H1 (cell line): ENCODE results near the gene RRH. TPM values are rescaled to one million over a fixed set of nuclear protein-coding genes. Genes with fewer than 3 reads are reported as not detected.

ENCODE experiments used
- CTCF ChIA-PET: fragments of 300-600 bp; sonication (Branson Sonifier 250); formaldehyde crosslinking; loops from one replicate; lab custom pipeline; 2021; ENCODE audit not compliant: partially characterized antibody; lab: Charles Lee
- POLR2A ChIA-PET: fragments of 300-600 bp; sonication (Branson Sonifier 250); formaldehyde crosslinking; loops from one replicate; lab custom pipeline; 2021; ENCODE audit warnings: inconsistent platforms; ENCODE audit not compliant: partially characterized antibody; lab: Charles Lee
- DNase-seq, 2 experiments: peaks; one replicate each; pipeline versions ENCODE4 v3.0.0 to v3.0.0-alpha.2; 2010 to 2022; ENCODE audit warnings: low spot score in 2 of 2, low read depth in 1 of 2, mixed read lengths in 1 of 2
- FAIRE-seq: peaks from 2 replicates; lab custom pipeline; 2011; peaks lifted over from hg19 to GRCh38; lab: Jason Lieb, UNC
- H2AFZ ChIP-seq: 2 replicates; pipeline ENCODE4 v1.8.1; 2012; ENCODE audit warnings: low read length, inconsistent platforms
- H2AK5ac ChIP-seq: 2 replicates; pipeline ENCODE4 v1.6.1; 2013; ENCODE audit warnings: low read depth, low read length
- H2BK120ac ChIP-seq: replicated peaks from 2 replicates; pipeline ENCODE3; 2013; ENCODE audit warnings: low read depth, low read length, inconsistent platforms
- H2BK12ac ChIP-seq: 2 replicates; pipeline ENCODE4 v1.6.1; 2013; ENCODE audit warnings: low read depth, low read length
- H2BK15ac ChIP-seq: 2 replicates; pipeline ENCODE4 v1.6.1; 2013; ENCODE audit warnings: low read length
- H2BK20ac ChIP-seq: 2 replicates; pipeline ENCODE4 v1.6.1; 2013; ENCODE audit warnings: low read length
- H2BK5ac ChIP-seq: 2 replicates; pipeline ENCODE4 v1.6.1; 2013; ENCODE audit warnings: low read depth, low read length
- H3K14ac ChIP-seq: 2 replicates; pipeline ENCODE4 v1.6.1; 2013; ENCODE audit warnings: inconsistent platforms; ENCODE audit not compliant: insufficient read length
- H3K18ac ChIP-seq: 2 replicates; pipeline ENCODE4 v1.6.1; 2013; ENCODE audit warnings: low read length; ENCODE audit errors: extremely low read depth
- H3K23ac ChIP-seq: 2 replicates; pipeline ENCODE4 v1.6.1; 2013; ENCODE audit warnings: inconsistent platforms; ENCODE audit not compliant: insufficient read length
- H3K23me2 ChIP-seq: 2 replicates; pipeline ENCODE4 v1.6.1; 2013; ENCODE audit warnings: low read depth, low read length
- H3K27ac ChIP-seq: 2 replicates; pipeline ENCODE4 v1.6.1; 2011; ENCODE audit warnings: low read depth, low read length, inconsistent platforms
- H3K27me3 ChIP-seq, 4 experiments: replicated peaks in 1 of 4; 1 replicate in 1 of 4; 2 replicates in 3 of 4; pipeline versions ENCODE4 v1.6.1 to v1.8.1; 2011 to 2013; ENCODE audit warnings: low read length in 3 of 4, mild to moderate bottlenecking in 3 of 4, inconsistent platforms in 2 of 4, mixed read lengths in 2 of 4, moderate library complexity in 1 of 4; ENCODE audit not compliant: control insufficient read depth in 3 of 4, insufficient read depth in 3 of 4; ENCODE audit errors: extremely low read depth in 1 of 4
- H3K36me3 ChIP-seq, 4 experiments: 2 replicates each; pipeline versions ENCODE4 v1.6.1 to v1.8.1; 2011 to 2013; ENCODE audit warnings: mild to moderate bottlenecking in 4 of 4, low read length in 3 of 4, moderate library complexity in 2 of 4, control low read depth in 1 of 4, inconsistent platforms in 1 of 4; ENCODE audit not compliant: insufficient read depth in 4 of 4, control insufficient read depth in 2 of 4
- H3K4ac ChIP-seq: replicated peaks from 2 replicates; pipeline ENCODE3; 2013; ENCODE audit warnings: low read length, low read depth, mixed read lengths, inconsistent platforms; ENCODE audit not compliant: insufficient read length
- H3K4me1 ChIP-seq, 4 experiments: replicated peaks in 1 of 4; 1 replicate in 1 of 4; 2 replicates in 3 of 4; pipeline versions ENCODE4 v1.6.1 to v1.8.1; 2011 to 2013; ENCODE audit warnings: low read length in 3 of 4, inconsistent platforms in 2 of 4, mixed read lengths in 1 of 4; ENCODE audit not compliant: insufficient read depth in 4 of 4, control insufficient read depth in 3 of 4
- H3K4me2 ChIP-seq, 2 experiments: 2 replicates each; pipeline versions ENCODE4 v1.6.1 to v1.8.1; 2011 to 2013; ENCODE audit warnings: low read depth in 2 of 2, low read length in 2 of 2, control low read depth in 1 of 2, inconsistent platforms in 1 of 2, mild to moderate bottlenecking in 1 of 2; ENCODE audit not compliant: insufficient read depth in 1 of 2
- H3K4me3 ChIP-seq, 4 experiments: fragments of 200-600, 300-600 bp in 1 of 4; sonication (generic), shearing (Covaris generic), sonication (Bioruptor Twin) in 1 of 4; 2 replicates each; pipeline versions ENCODE4 v1.5.1 to v1.8.1; 2011 to 2016; ENCODE audit warnings: low read length in 4 of 4, low read depth in 3 of 4, control low read depth in 2 of 4, inconsistent platforms in 2 of 4, mild to moderate bottlenecking in 2 of 4, mixed read lengths in 1 of 4, moderate library complexity in 1 of 4; ENCODE audit not compliant: insufficient read depth in 2 of 4; ENCODE audit errors: extremely low read depth in 1 of 4
- H3K56ac ChIP-seq: replicated peaks from 2 replicates; pipeline ENCODE3; 2013; ENCODE audit warnings: low read depth, mild to moderate bottlenecking, mixed read lengths, low read length, inconsistent platforms; ENCODE audit not compliant: insufficient read length
- H3K79me1 ChIP-seq: 2 replicates; pipeline ENCODE4 v1.6.1; 2013; ENCODE audit warnings: low read depth, low read length, control low read depth
- H3K79me2 ChIP-seq, 2 experiments: 2 replicates each; pipeline versions ENCODE4 v1.6.1 to v1.8.1; 2012 to 2013; ENCODE audit warnings: low read length in 2 of 2, mild to moderate bottlenecking in 2 of 2, inconsistent platforms in 1 of 2; ENCODE audit not compliant: insufficient read depth in 2 of 2, control insufficient read depth in 1 of 2
- H3K9ac ChIP-seq, 4 experiments: replicated peaks in 1 of 4; 1 replicate in 1 of 4; 2 replicates in 3 of 4; pipeline versions ENCODE4 v1.6.1 to v1.8.1; 2011 to 2013; ENCODE audit warnings: low read depth in 3 of 4, low read length in 3 of 4, control low read depth in 2 of 4, mild to moderate bottlenecking in 2 of 4, moderate library complexity in 2 of 4, inconsistent platforms in 1 of 4; ENCODE audit errors: extremely low read depth in 1 of 4
- H3K9me3 ChIP-seq, 2 experiments: 2 replicates each; pipeline versions ENCODE4 v1.6.1 to v1.8.1; 2012 to 2013; ENCODE audit warnings: mild to moderate bottlenecking in 2 of 2, moderate library complexity in 2 of 2, control low read depth in 1 of 2, inconsistent platforms in 1 of 2, low read depth in 1 of 2, low read length in 1 of 2, mixed read lengths in 1 of 2; ENCODE audit not compliant: insufficient read depth in 2 of 2
- H4K20me1 ChIP-seq, 2 experiments: replicated peaks in 1 of 2; 2 replicates each; pipeline versions ENCODE3 to v1.8.1; 2011 to 2013; ENCODE audit warnings: inconsistent platforms in 2 of 2, low read length in 2 of 2, mild to moderate bottlenecking in 1 of 2; ENCODE audit not compliant: insufficient read depth in 2 of 2, control insufficient read depth in 1 of 2
- H4K5ac ChIP-seq: 2 replicates; pipeline ENCODE4 v1.6.1; 2013; ENCODE audit warnings: low read length, low read depth, mixed read lengths, inconsistent platforms; ENCODE audit not compliant: insufficient read length
- H4K8ac ChIP-seq: 2 replicates; pipeline ENCODE4 v1.8.0; 2013; ENCODE audit warnings: mild to moderate bottlenecking, moderate library complexity, low read length, inconsistent platforms; ENCODE audit not compliant: insufficient read depth; ENCODE audit errors: extremely low read depth
- H4K91ac ChIP-seq: replicated peaks from 2 replicates; pipeline ENCODE3; 2013; ENCODE audit warnings: low read length, mixed read lengths, inconsistent platforms; ENCODE audit not compliant: insufficient read length
- ASH2L ChIP-seq: fragments of 200-600, 300-600 bp; sonication (generic); IDR thresholded peaks from one replicate; pipeline ENCODE4 v1.7.1; 2017; ENCODE audit warnings: low read length
- EP300 ChIP-seq, 2 experiments: IDR thresholded peaks; 1 replicate in 1 of 2; 2 replicates in 1 of 2; pipeline ENCODE4 v1.6.1; 2011 to 2012; ENCODE audit warnings: low read depth in 2 of 2, low read length in 2 of 2, mild to moderate bottlenecking in 2 of 2, borderline replicate concordance in 1 of 2, inconsistent platforms in 1 of 2, moderate library complexity in 1 of 2
- NANOG ChIP-seq: IDR thresholded peaks from 2 replicates; pipeline ENCODE4 v1.6.1; 2011; ENCODE audit warnings: low read length, low read depth, mild to moderate bottlenecking, inconsistent platforms; ENCODE audit not compliant: insufficient read depth, poor library complexity, severe bottlenecking
- NRF1 ChIP-seq: IDR thresholded peaks from 2 replicates; pipeline ENCODE4 v1.6.1; 2011; ENCODE audit warnings: mild to moderate bottlenecking, low read depth, low read length, improper control_type of control experiment
- PHF8 ChIP-seq: fragments of 200-600 bp; sonication (generic); conservative IDR thresholded peaks from 2 replicates; pipeline ENCODE4 v1.7.1; 2012; ENCODE audit warnings: low read depth, mild to moderate bottlenecking, inconsistent platforms, low read length, moderate library complexity
- RXRA ChIP-seq: IDR thresholded peaks from 2 replicates; pipeline ENCODE4 v1.6.1; 2011; ENCODE audit warnings: low read depth, mild to moderate bottlenecking, low read length, moderate library complexity; ENCODE audit not compliant: insufficient read depth
- TAF7 ChIP-seq: optimal IDR thresholded peaks from 2 replicates; pipeline ENCODE3; 2011; ENCODE audit warnings: low read depth, mild to moderate bottlenecking, inconsistent platforms, low read length, moderate library complexity, borderline replicate concordance
- ZNF274 ChIP-seq: IDR thresholded peaks from 2 replicates; pipeline ENCODE4 v1.7.0; 2012; ENCODE audit warnings: low read length, borderline replicate concordance; ENCODE audit errors: extremely low read depth
- WGBS, 2 experiments: shearing (Covaris generic) in 1 of 2; methylation state at CpG; one replicate each; pipeline versions ENCODE4 v1.1.6 to v1.1.7; 2013 to 2015; ENCODE audit warnings: low lambda C conversion rate in 2 of 2, mixed read lengths in 2 of 2, inconsistent platforms in 1 of 2, low coverage in 1 of 2, missing lambda C conversion rate in 1 of 2; ENCODE audit not compliant: insufficient replicate concordance in 2 of 2, insufficient coverage in 1 of 2, insufficient read length in 1 of 2; ENCODE audit errors: extremely low coverage in 1 of 2, missing lambda C conversion rate in 1 of 2; 5-methylcytosine and 5-hydroxymethylcytosine counted together
- polyA plus RNA-seq, 7 experiments: library from polyadenylated mRNA; depleted of rRNA in 3 of 7; stranded (reverse) in 5 of 7; unstranded in 2 of 7; fragments of >200 nt in 5 of 7; fragments of 200-250 nt in 2 of 7; gene quantifications; 1 replicate in 5 of 7; 2 replicates in 1 of 7; 4 replicates in 1 of 7; pipeline versions ENCODE4 v1.2.1 to v1.2.3, GENCODE V29; 2011 to 2013; ENCODE audit warnings: missing spikeins in 2 of 7, mixed read lengths in 2 of 7
- total RNA-seq: library from RNA; stranded (reverse); fragmentation: NEBNext Ultra II Directional; extraction: Animal tissue kit (Norgen Biotek cat#: 25700); gene quantifications from 2 replicates; pipeline ENCODE4 v1.2.1, GENCODE V29; 2021
- TF ChIP-seq, protein P1 (sequence below), 3 experiments: IDR thresholded peaks; 1 replicate in 2 of 3; 2 replicates in 1 of 3; pipeline versions ENCODE4 v1.5.1 to v1.6.1; 2011; ENCODE audit warnings: low read length in 3 of 3, mild to moderate bottlenecking in 3 of 3, inconsistent platforms in 2 of 3, low read depth in 1 of 3, moderate library complexity in 1 of 3; ENCODE audit not compliant: insufficient read depth in 1 of 3; ENCODE audit errors: control extremely low read depth in 1 of 3
- TF ChIP-seq, protein P2 (sequence below): IDR thresholded peaks from 2 replicates; pipeline ENCODE4 v1.6.1; 2012; ENCODE audit warnings: inconsistent platforms

Gene RRH
- total and polyA plus RNA-seq, 2 of the 8 experiments (the other 6 are each of a cell fraction or from before 2014, with no cell fraction given), result 0.38 TPM; not detected in 1

DNA sequence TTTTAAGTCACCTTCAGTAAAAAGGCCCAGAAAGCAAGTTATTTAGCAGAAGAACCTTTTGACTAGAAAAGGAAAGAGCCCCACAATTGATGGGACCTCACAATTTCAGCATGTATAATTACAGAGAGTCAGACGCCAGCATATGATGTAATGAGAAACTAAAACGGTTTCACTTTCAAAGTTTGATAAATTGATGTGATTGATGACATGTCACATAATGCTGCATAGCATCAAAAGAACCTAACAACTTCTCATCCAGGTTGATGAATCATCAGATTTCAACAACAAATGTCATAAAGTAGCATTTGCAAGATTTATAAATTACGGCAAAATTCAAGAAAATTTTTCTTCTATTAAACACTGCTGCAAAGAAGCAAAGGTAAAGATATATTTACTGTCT, 16.1 kb upstream of the RRH start:
- no peak overlapping the region for H4K8ac ChIP-seq
- no peak overlapping the region for H2BK12ac ChIP-seq
- peaks cover 11% of the 10 kb centered on the region in 2 experiments for H3K79me2 ChIP-seq
- H3K56ac ChIP-seq, result no peak overlapping the region
- H3K14ac ChIP-seq, result no peak overlapping the region
- no peak overlapping the region for H4K91ac ChIP-seq
- H3K4me1 ChIP-seq, result peaks cover 0 to 8% (median 5%) of the 10 kb centered on the region in 4 experiments; a peak in 4 of 7 replicates
- no peak overlapping the region for H3K4me2 ChIP-seq
- DNase-seq (no peak), FAIRE-seq (no peak)
- no peak overlapping the region for H2BK20ac ChIP-seq
- ChIA-PET POLR2A (no interaction called here), CTCF (interaction anchor here (0.5 kb wide), 1 partner anchor 114 kb away, joined by 4 read pairs; no protein-coding TSS in a partner anchor)
- no peak overlapping the region for H3K4ac ChIP-seq
- peaks cover 5% of the 10 kb centered on the region for H3K23me2 ChIP-seq
- no peak overlapping the region for H3K18ac ChIP-seq
- H2BK15ac ChIP-seq, result no peak overlapping the region
- no peak overlapping the region for H2AFZ ChIP-seq
- H3K9me3 ChIP-seq, result no peaks in the 10 kb centered on the region
- no peaks in the 10 kb centered on the region for H3K27me3 ChIP-seq
- no peak overlapping the region for H3K23ac ChIP-seq
- H3K27ac ChIP-seq, result no peak overlapping the region
- no peaks in the 10 kb centered on the region; the same call in 1 of the 2 replicates for H3K79me1 ChIP-seq
- H4K20me1 ChIP-seq, result no peaks in the 10 kb centered on the region
- H3K9ac ChIP-seq, result no peak overlapping the region
- no peak overlapping the region for H3K4me3 ChIP-seq
- no peak overlapping the region for H2AK5ac ChIP-seq
- H2BK5ac ChIP-seq, result no peak overlapping the region
- WGBS, 2 experiments, result 93% methylated on average over 3 of the region's 3 CpGs; no CpG with 5 or more reads in 1 of the 2 experiments
- H2BK120ac ChIP-seq, result no peak overlapping the region
- H3K36me3 ChIP-seq, result no peaks in the 10 kb centered on the region
- no peak overlapping the region for H4K5ac ChIP-seq
- TF ChIP-seq NANOG (no peak), EP300 (IDR thresholded peaks at IDR 0.05; ENCODE audit: borderline replicate concordance in 1 of 2, low read depth in 2 of 2, low read length in 2 of 2) (no peak), ASH2L (no peak), TAF7 (no peak), ZNF274 (no peak), PHF8 (no peak), RXRA (no peak), NRF1 (no peak)
- TF ChIP-seq, protein P1, sequence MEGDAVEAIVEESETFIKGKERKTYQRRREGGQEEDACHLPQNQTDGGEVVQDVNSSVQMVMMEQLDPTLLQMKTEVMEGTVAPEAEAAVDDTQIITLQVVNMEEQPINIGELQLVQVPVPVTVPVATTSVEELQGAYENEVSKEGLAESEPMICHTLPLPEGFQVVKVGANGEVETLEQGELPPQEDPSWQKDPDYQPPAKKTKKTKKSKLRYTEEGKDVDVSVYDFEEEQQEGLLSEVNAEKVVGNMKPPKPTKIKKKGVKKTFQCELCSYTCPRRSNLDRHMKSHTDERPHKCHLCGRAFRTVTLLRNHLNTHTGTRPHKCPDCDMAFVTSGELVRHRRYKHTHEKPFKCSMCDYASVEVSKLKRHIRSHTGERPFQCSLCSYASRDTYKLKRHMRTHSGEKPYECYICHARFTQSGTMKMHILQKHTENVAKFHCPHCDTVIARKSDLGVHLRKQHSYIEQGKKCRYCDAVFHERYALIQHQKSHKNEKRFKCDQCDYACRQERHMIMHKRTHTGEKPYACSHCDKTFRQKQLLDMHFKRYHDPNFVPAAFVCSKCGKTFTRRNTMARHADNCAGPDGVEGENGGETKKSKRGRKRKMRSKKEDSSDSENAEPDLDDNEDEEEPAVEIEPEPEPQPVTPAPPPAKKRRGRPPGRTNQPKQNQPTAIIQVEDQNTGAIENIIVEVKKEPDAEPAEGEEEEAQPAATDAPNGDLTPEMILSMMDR (IDR thresholded peaks at IDR 0.05; ENCODE audit: control extremely low read depth in 1 of 3, insufficient read depth in 1 of 3, low read depth in 1 of 3, low read length in 3 of 3), result no peak
- TF ChIP-seq, protein P2, sequence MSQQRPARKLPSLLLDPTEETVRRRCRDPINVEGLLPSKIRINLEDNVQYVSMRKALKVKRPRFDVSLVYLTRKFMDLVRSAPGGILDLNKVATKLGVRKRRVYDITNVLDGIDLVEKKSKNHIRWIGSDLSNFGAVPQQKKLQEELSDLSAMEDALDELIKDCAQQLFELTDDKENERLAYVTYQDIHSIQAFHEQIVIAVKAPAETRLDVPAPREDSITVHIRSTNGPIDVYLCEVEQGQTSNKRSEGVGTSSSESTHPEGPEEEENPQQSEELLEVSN, result no peak
